Heart right ventricle (tissue), 16 donors: ENCODE data around the gene ITGAL. TPM values are rescaled to one million over a fixed set of nuclear protein-coding genes. Genes with fewer than 3 reads are reported as not detected.

Experiments used
- ATAC-seq, 8 donors: fragments of 200-7000 bp; cut with Tn5 transposase; one replicate each; pipeline ENCODE4 v1.9.1; 2020; ENCODE audit warnings: mild to moderate bottlenecking in 8 of 8, moderate library complexity in 8 of 8, moderate number of reproducible peaks in 1 of 8
- DNase-seq, 2 donors: peaks; one replicate each; pipeline ENCODE4 v3.0.0-alpha.2; 2020
- H3K27ac ChIP-seq, 10 donors: fragments of 200-600 bp; sonication (generic) in 2 of 10; one replicate each; pipeline versions ENCODE4 v1.5.0 to v1.8.0; 2020 to 2022; ENCODE audit warnings: mild to moderate bottlenecking in 3 of 10
- H3K27me3 ChIP-seq, 7 donors: fragments of 200-600 bp; one replicate each; pipeline ENCODE4 v1.8.0; 2021 to 2022; ENCODE audit warnings: mild to moderate bottlenecking in 2 of 7
- H3K36me3 ChIP-seq, 9 donors: fragments of 200-600 bp; sonication (generic) in 1 of 9; one replicate each; pipeline versions ENCODE4 v1.5.0 to v1.8.0; 2020 to 2022; ENCODE audit warnings: mild to moderate bottlenecking in 2 of 9
- H3K4me1 ChIP-seq, 9 donors: fragments of 200-600 bp; sonication (generic) in 1 of 9; one replicate each; pipeline versions ENCODE4 v1.5.0 to v1.8.0; 2020 to 2022; ENCODE audit warnings: mild to moderate bottlenecking in 4 of 9
- H3K4me3 ChIP-seq, 10 donors: fragments of 200-600 bp; sonication (generic) in 2 of 10; one replicate each; pipeline versions ENCODE4 v1.5.0 to v1.8.0; 2020 to 2022; ENCODE audit warnings: mild to moderate bottlenecking in 7 of 10, moderate library complexity in 2 of 10
- H3K9me3 ChIP-seq, 11 donors: fragments of 200-600 bp in 10 of 11; sonication (generic) in 2 of 11; one replicate each; pipeline versions ENCODE4 v1.5.0 to v1.8.0; 2013 to 2022; ENCODE audit warnings: mild to moderate bottlenecking in 2 of 11, control low read depth in 1 of 11, moderate library complexity in 1 of 11
- CTCF ChIP-seq, 9 donors: fragments of 200-600 bp; sonication (generic) in 2 of 9; IDR thresholded peaks; one replicate each; pipeline versions ENCODE4 v1.5.0 to v1.8.0; 2021 to 2022; ENCODE audit warnings: antibody characterized with exemption in 9 of 9, mild to moderate bottlenecking in 5 of 9, moderate library complexity in 1 of 9
- WGBS, 2 donors: extraction: QIAGEN DNeasy Blood & Tissue Kit; methylation state at CpG; one replicate each; pipeline ENCODE4 v1.1.7; 2013; ENCODE audit warnings: inconsistent platforms in 1 of 2; 5-methylcytosine and 5-hydroxymethylcytosine counted together
- intact Hi-C, 10 donors: fragments of 100-400 bp; cut with DNase I; formaldehyde crosslinking; loops; one replicate each; pipeline versions ENCODE4 v1.11.1 to v1.14.2; 2022
- polyA plus RNA-seq, 2 donors: library from polyadenylated mRNA; stranded (reverse); fragments of 200-250 nt; gene quantifications; one replicate each; pipeline ENCODE4 v1.2.3, GENCODE V29; 2013
- total RNA-seq, 10 donors: library from RNA; stranded (reverse); fragmentation: NEBNext Ultra II Directional in 3 of 10; extraction: Animal tissue kit (Norgen Biotek cat#: 25700) in 3 of 10; gene quantifications; one replicate each; pipeline versions ENCODE4 v1.2.1 to v1.2.4, GENCODE V29; 2021 to 2023
- donor health status: Arrhythmogenic right ventricular cardiomyopathy.
- donor health status: ischemic (EF 13 %, LVEDD 7.1; RV severe dilation, severe dysfunction).
- donor health status: healthy with polysubstance abuse.
- donor health status: DM: no; HTN: yes; CAD: no.
- donor health status: DM: no; HTN: no; CAD: no.
- donor health status: ischemic (EF 25% LVEDD 6.9; RV normal size, moderate dysfunction).
- donor health status: ischemic (EF 25% LVEDD 5.7; RV mildly dilated, moderate dysfunction).
- donor health status: healthy.
- donor health status: DM: yes; HTN: yes; CAD: no.
- donor health status: Ischemic cardiomyopathy.
- donor health status: ischemic (EF 35%, LVEDD 5.7; RV mildly dilated, moderate dysfunction).
- donor health status: nonischemic (EF 11% LVEDD 7.7; RV severe dilation, severe dysfunction).
- donor health status: DM: yes; HTN: yes; CAD: no.
- donor health status: PGD.
- donor health status: ischemic (EF 29% LVEDD 5.4; RV normal size, mild dysfunction).
- donor health status: nonischemic (EF 23%, LVEDD 6.1; RV moderate dilation, normal function).

ITGAL gene
- total and polyA plus RNA-seq, 12 donors, result 0.52 to 18.2 (median 1.6) TPM

DNA sequence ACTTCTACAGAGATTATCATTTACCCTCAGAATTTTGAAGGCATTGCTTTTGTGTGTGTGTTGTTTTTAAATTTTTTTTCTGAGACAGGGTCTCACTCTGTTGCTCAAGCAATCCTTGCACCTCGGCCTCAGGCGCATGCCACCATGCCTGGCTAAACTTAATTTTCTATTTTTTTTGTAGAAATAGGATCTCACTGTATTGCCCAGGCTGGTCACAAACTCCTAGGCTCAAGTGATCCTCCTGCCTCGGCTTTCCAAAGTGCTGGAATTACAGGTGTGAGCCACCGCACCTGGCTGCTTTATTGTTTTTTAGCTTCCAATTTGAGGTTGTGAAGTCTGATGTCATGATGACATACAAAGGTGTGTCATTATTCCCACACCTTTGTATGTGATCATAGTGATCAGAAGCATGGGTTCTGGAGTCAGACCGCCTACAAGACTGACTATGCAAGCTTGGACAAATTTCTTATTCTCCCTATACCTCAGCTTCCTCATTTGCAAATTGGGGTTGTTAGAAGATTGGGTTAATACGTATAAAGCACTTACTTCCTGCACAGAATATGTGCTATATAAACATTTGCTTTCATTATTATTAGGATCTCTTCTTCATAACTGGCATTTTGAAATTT, 32.7 kb upstream of the ITGAL start:
- ATAC-seq, result no peak
- 82 to 90% methylated on average over 6 of the region's 6 CpGs for WGBS, 2 donors
- H3K4me3 ChIP-seq, result no peak overlapping the region
- no peaks in the 10 kb centered on the region for H3K9me3 ChIP-seq
- H3K36me3 ChIP-seq, result peaks cover 0 to 22% (median 10%) of the 10 kb centered on the region in 9 donors
- no peaks in the 10 kb centered on the region for H3K27me3 ChIP-seq
- intact Hi-C loops, result loop anchor here in 8 of 10 donors (5.0 to 10.0 kb wide), 7 partner anchors 45 to 195 kb away; partner anchors contain the start of genes ZNF768 (in 2 of the 8) and ZNF688 (in 1 of the 8)
- H3K27ac ChIP-seq, result no peak overlapping the region
- no peak for TF ChIP-seq CTCF (IDR thresholded peaks at IDR 0.05)
- DNase-seq, result no peak
- peaks cover 0 to 22% (median 14%) of the 10 kb centered on the region in 9 donors for H3K4me1 ChIP-seq

DNA sequence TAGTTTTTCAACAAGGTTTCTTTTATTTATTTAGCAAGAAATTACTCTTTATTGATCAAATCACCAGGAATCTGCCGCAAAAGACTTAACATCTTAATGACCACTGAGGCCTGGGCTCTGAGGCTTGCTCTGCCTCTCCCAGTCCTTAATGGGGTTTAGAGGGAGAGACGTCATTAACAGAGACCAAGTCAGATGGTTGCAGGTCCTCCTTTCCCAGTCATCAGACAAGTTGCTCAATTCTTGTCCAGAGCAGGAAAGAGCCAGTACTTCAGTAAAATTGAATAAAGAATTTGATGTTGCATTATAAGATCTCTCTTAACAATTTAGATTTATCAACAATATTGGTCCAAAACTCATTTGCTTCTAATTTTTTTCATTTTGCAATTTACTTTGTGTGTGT, 28.9 kb upstream of the ITGAL start:
- Histone ChIP-seq H3K9me3 (no peaks in the 10 kb centered on the region), H3K4me3 (peak overlapping the region in 1 of 10 donors; percentile 98), H3K36me3 (peaks cover 0 to 22% (median 10%) of the 10 kb centered on the region in 9 donors), H3K4me1 (peaks cover 2 to 33% (median 18%) of the 10 kb centered on the region in 9 donors), H3K27me3 (no peaks in the 10 kb centered on the region), H3K27ac (no peak overlapping the region)
- WGBS, 2 donors, result 86 to 91% methylated on average over 2 of the region's 2 CpGs
- ATAC-seq (no peak), DNase-seq (no peak)
- no peak for TF ChIP-seq CTCF (IDR thresholded peaks at IDR 0.05)
- intact Hi-C loops, result loop anchor here in 6 of 10 donors (2.0 to 10.0 kb wide), 6 partner anchors 81 to 191 kb away; partner anchors contain the start of genes ZNF768 (in 3 of the 6) and ZNF688 (in 1 of the 6)

DNA sequence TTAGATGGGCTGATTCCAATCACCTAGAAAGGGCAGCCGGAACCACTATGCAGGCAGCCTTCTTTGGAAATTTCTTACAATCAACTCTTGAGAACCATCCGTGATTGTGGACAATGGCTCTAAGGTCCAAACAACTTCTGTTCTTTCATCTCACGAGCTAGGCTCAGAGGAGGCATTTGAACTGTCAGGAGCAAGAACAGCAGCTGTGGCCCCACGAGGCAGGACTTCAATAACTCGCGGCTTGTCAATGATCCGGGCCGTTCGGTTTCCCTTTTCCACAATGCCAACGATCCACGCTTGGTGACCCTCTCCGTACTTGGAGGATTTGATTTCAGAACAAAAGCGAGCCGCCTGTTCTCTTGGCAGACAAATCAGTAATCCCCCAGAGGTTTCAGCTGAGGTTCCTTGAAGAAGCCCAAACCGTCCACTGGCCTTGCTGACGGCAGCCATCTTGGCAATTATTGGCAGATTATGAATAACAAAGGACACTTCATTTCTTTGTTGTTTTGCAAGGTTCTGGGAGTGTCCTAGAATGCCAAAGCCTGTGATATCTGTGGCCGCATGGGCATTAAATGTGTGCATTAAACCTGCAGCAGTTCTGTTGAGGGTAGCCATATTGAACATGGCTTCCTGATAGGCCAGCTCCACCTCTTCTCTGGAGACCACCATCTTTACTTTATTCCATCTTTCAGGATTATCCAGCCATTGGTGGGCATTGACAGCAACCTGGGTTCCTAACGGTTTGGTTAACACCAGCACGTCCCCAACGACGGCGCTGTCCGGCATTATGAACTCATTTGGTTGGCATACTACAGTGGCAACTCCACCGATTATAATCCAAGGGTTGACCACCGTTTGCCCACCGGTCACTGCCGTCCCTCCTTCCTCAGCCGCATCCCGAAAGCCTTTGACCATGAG, 28.1 kb upstream of the ITGAL start:
- Histone ChIP-seq H3K9me3 (no peaks in the 10 kb centered on the region), H3K4me3 (peak overlapping the region; percentile 70 to 98 (median 80)), H3K4me1 (peaks cover 2 to 33% (median 18%) of the 10 kb centered on the region in 9 donors), H3K36me3 (peaks cover 0 to 22% (median 10%) of the 10 kb centered on the region in 9 donors), H3K27ac (peak overlapping the region in 8 of 10 donors; percentile 92 to 100 (median 96)), H3K27me3 (no peaks in the 10 kb centered on the region)
- intact Hi-C loops, result loop anchor here in 7 of 10 donors (2.0 to 10.0 kb wide), 8 partner anchors 80 to 248 kb away; partner anchors contain the start of genes ZNF768 (in 6 of the 7), ZNF688 (in 1 of the 7) and ZNF785 (in 1 of the 7)
- WGBS, 2 donors, result 95% methylated on average over 29 of the region's 29 CpGs
- ATAC-seq (no peak), DNase-seq (no peak)
- TF ChIP-seq CTCF (IDR thresholded peaks at IDR 0.05), result no peak

- DNase-seq (no peak), ATAC-seq (no peak)
Measured at GRCh38 chr16:30445149-30445407, 27.5 kb upstream of the ITGAL start.

More at GRCh38 chr16:30445149-30445407, 27.5 kb upstream of the ITGAL start:
- WGBS, 2 donors, result 31 to 33% methylated on average over 11 of the region's 11 CpGs
- Histone ChIP-seq H3K27ac (peak overlapping the region; percentile 69 to 100 (median 96)), H3K9me3 (no peaks in the 10 kb centered on the region), H3K4me3 (peak overlapping the region; percentile 70 to 98 (median 80)), H3K27me3 (no peaks in the 10 kb centered on the region), H3K4me1 (peaks cover 2 to 36% (median 18%) of the 10 kb centered on the region in 9 donors), H3K36me3 (peaks cover 0 to 22% (median 10%) of the 10 kb centered on the region in 9 donors)
- intact Hi-C loops, result loop anchor here in 7 of 10 donors (2.0 to 10.0 kb wide), 8 partner anchors 80 to 247 kb away; partner anchors contain the start of genes ZNF768 (in 5 of the 7), ZNF688 (in 1 of the 7) and ZNF785 (in 1 of the 7)
- no peak for TF ChIP-seq CTCF (IDR thresholded peaks at IDR 0.05)
